IPS-NIHi11 (cell line): Measurements from ENCODE around the gene KSR2.
"Not testable (repeated sequence)": the region's sequence is repeated elsewhere in the genome, so short reads cannot be mapped to it uniquely, and the experiment has no call there.

Experiments used
- DNase-seq: peaks from one replicate; pipeline ENCODE4 v3.0.0; 2012; ENCODE audit warnings: mixed read lengths, low spot score

KSR2 gene

GRCh38 chr12:117821480-117822175, 147.2 kb downstream of the KSR2 start:
- DNase-seq, result no peak

GRCh38 chr12:117820216-117820907, 148.4 kb downstream of the KSR2 start:
- DNase-seq, result no peak

- no peak for DNase-seq
Observed at GRCh38 chr12:117819160-117819559, 149.6 kb downstream of the KSR2 start.

GRCh38 chr12:117818400-117818799, 150.4 kb downstream of the KSR2 start:
- no peak for DNase-seq

GRCh38 chr12:117809509-117809908, 159.3 kb downstream of the KSR2 start:
- DNase-seq, result no peak

- no peak for DNase-seq
Observed at GRCh38 chr12:117807946-117808345, 160.8 kb downstream of the KSR2 start.

- DNase-seq, result no peak
Observed at GRCh38 chr12:117807355-117807754, 161.4 kb downstream of the KSR2 start.

- no peak for DNase-seq
Observed at GRCh38 chr12:117805865-117806264, 162.9 kb downstream of the KSR2 start.

GRCh38 chr12:117803001-117803400, 165.8 kb downstream of the KSR2 start:
- DNase-seq, result no peak

GRCh38 chr12:117800711-117801110, 168.1 kb downstream of the KSR2 start:
- DNase-seq, result not testable (repeated sequence)

- no peak for DNase-seq
Observed at GRCh38 chr12:117797202-117797601, 171.6 kb downstream of the KSR2 start.

- DNase-seq, result no peak
Observed at GRCh38 chr12:117792877-117793424, 175.8 kb downstream of the KSR2 start.

GRCh38 chr12:117792471-117792870, 176.3 kb downstream of the KSR2 start:
- no peak for DNase-seq

GRCh38 chr12:117790948-117791347, 177.8 kb downstream of the KSR2 start:
- no peak for DNase-seq

GRCh38 chr12:117790198-117790597, 178.6 kb downstream of the KSR2 start:
- DNase-seq, result no peak

- DNase-seq, result no peak
Observed at GRCh38 chr12:117789195-117789912, 179.4 kb downstream of the KSR2 start.

- DNase-seq, result no peak
Observed at GRCh38 chr12:117778656-117779055, 190.1 kb downstream of the KSR2 start.

GRCh38 chr12:117774941-117775775, 193.6 kb downstream of the KSR2 start:
- no peak for DNase-seq

GRCh38 chr12:117768860-117769259, 199.9 kb downstream of the KSR2 start:
- DNase-seq, result no peak

GRCh38 chr12:117766008-117766407, 202.8 kb downstream of the KSR2 start:
- no peak for DNase-seq

- no peak for DNase-seq
Observed at GRCh38 chr12:117762143-117762542, 206.6 kb downstream of the KSR2 start.
